Stimulated activated CD4-positive, alpha-beta T cell treated with anti-CD3 and anti-CD28 coated beads, Interleukin-4, amount 100 ng/mL, for 24 hours (primary cell): ENCODE data around the gene STON2.

Source experiments
- DNase-seq: peaks from one replicate; pipeline ENCODE4 v3.0.0-alpha.2; 2020

The STON2 gene

DNA sequence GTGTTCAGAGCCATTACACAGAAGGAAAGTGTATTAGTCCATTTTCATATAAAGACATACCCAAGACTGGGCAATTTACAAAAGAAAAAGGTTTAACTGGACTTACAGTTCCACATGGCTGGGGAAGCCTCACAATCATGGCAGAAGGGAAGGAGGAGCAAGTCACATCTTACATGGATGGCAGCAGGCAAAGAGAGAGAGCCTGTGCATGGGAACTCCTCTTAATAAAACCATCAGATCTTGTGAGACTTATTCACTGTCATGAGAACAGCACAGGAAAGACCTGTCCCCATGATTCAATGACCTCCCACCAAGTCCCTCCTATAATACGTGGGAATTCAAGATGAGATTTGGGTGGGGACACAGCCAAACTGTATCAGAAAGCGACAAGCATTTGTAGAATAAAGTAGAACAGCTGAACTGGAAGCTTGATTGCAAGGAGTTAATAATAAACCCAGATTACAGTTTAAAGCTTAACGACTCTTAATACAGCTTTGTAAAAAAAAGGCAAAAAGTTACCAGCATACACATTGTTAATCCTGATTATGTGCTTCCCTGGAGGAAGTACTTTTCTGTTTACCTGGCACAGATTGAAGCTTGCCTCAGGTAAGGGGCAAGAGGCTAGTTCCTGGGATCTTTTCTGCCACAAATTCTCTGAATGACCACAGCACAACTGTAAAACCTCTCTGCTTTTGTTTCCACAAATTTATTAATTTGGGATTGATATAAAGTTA, 18.1 kb upstream of the STON2 start:
- no peak for DNase-seq

DNA sequence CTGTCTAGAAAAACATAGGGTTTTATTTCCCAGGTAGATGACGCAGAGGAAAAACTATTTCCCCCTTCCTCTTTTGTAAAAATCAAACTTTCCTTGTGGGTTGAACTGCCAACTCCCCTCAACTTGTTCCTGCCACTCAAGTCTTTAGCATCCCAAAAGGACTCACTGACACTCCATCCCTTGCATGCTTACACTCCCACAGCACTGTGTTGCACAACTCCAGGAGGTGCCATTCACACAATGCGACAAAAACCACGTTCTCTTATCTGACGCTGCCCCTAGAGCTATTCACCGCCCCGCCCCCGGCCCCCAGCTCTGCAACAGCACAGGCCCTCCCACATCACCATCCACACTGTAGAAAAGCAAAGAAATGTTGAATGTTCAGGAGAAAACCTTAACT, 16.9 kb upstream of the STON2 start:
- no peak for DNase-seq

DNA sequence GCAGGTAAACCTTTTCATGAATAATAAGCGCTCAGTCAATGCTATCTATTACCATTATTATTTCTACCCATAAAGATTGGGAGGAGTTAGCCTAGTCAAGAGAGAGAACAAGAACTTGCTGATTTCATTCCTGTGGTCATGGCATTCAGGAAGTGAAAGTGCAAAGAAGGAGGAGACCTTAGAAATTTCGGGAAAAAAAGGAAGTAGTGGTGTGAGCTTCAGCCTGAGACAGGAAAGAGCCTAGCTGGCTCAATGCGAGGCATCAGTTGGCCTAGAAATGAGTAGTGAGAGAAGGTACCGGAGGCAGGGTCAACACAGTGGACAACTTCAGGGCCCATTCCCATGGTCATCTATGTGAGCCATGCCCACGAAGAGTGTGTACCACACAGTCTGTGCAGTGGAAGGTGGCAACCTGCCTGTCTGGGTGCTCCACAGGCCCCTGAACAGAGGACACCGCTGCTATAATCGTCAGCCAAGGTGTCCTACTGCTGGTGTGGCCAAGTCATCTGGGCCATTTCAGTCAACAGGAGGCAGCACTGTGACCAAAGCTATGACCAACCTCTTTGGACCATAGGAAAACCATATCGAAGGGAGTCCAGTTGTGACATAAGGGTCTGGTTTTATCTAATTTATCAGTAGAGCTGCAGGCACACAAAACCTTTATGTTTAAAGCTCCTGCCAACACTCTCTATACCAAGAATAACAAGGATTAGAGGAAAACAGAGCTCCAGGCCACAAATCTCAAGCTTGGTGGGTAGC, 16.2 kb upstream of the STON2 start:
- DNase-seq = no peak

DNA sequence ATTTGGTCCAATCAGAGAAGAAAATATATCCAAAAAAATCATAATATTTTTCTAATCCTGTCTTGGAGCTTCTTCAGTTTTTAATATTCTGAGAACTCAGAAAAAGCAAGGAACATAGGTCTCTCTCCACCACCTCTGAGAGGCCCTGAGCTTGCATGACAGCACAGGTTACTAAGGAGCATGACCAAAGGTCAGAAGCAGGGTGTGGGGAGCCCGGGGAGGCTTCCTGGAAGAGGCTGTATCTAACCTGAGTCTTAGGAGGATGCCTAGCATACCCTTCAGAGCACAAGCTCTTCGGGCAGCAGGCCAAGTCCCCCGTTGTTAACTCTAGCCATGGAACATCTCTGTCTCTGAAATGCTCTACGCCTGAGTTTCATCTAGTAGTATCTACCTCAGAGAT, 15.7 kb upstream of the STON2 start:
- no peak for DNase-seq

DNA sequence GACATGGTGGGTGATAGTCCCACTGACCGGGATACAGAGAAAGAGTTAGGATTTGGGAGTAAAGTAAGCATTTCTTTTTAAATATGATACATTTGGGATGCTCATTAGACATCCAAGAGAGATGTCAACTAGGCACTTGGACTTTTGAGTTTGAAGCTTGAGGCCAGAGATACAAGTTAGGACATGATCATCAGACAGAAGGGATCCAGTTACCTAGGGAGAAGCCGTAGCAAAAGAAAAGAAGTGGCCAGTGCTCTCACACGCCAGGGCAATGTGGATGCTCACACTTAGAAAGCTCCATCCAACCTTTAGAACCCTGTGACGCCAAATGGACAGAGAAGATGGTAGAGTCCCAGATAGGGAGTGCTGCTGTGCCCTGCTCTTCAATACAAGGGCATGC, 14.0 kb upstream of the STON2 start:
- no peak for DNase-seq

DNA sequence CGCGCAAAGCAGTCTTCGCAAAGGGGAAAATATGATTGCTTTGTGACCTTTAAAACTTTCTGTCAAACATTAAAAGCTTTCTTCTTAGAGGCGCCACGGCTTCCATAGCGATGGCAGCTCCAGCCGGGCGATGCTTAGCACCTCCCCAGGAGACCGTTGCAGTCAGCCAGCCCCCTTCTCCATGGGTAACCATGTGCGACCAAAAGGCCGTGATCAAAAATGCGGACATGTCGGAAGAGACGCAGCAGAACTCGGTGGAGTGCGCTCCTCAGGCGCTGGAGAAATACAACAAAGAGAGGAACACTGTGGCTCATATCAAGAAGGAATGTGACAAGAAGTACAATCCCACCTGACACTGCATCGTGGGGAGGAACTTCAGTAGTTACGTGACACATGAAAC, 12.7 kb upstream of the STON2 start:
- no peak for DNase-seq

DNA sequence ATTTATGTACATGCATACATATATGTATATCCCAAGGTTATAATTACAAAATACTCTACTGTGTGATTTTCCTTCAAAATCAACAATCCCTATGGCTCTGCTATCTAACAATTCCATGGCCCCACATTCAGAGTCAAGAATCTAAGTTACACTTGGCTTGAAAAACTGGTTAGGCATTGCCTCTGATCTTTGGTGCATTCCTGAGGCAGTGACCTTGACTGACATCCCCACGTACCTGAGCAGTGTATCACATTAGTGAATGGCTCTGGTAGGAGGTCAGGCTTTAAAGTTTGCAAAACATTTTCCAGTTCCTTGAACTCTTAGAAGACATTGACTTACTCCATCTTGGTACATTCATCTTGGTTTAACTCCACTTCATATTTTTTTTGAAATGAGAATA, 8.5 kb upstream of the STON2 start:
- DNase-seq = no peak

DNA sequence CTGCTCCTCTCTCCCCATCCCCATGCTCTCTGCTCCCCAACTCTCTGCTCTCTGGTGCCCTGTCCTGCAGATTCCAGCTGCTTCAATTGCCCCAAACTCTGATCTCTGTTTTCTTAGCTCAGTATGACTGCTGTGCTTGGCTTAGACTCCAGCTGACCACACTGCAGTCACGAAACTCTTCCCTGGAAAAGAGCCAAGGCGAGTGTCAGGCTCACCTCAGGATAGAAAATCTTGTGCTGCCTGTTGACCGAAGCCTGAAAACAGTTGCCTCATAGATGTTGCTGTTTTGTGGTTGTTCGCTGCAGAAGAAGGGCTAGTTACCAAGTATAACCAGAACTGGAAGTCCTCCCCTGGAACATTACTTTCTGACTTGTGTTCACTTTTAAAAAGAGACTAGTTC, 6.7 kb upstream of the STON2 start:
- no peak for DNase-seq

DNA sequence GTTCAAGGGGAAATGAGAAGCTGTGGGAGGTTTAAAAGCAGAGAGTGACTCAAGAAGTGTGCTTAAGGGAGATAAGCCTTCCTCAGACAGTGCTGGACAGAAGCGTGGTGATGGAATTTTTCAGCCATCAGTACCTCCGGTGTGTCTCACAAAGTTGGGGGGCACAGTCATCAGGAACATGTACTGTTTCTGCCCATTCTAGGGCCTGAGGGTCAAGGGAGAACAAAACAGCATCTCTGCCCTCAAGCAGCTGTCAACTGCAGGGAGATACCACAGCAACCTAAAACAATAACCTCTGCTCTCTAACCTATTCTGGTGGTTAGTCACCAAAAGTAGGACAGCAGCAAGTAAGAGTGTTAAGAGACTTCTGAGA, 2.0 kb upstream of the STON2 start:
- no peak for DNase-seq

DNA sequence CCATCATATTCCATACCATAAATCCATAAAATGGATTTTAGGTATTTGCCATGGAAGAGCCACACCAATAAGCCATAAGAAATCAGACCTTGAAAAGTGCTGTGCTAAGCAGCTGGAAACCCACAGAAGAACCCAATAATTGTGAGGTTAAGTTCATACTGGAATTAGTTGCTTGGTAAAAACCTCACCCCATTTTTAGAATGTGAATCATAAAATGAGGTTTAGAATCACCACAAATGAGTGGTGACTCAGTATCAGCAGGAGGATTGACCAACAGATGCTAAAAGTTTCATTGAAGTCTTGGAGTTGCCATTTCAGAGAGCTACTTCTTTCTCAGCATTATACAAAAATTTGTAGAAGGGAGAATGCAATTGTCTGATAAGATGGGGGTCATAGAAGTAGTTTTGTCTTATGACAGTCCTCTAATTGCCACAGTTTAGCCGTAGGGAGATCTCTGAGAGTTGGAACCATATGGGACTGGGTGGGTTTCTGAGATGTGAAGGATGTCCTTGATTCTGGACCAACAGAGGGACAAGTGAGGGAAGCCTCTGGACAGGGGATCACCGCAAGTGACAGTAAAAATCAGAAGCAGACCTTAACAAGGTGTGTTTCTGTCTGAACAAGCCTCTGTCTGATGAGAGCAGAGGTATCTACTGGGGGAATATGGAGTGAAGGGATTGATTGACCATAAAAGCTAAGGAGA, 1.4 kb upstream of the STON2 start:
- DNase-seq = no peak

DNA sequence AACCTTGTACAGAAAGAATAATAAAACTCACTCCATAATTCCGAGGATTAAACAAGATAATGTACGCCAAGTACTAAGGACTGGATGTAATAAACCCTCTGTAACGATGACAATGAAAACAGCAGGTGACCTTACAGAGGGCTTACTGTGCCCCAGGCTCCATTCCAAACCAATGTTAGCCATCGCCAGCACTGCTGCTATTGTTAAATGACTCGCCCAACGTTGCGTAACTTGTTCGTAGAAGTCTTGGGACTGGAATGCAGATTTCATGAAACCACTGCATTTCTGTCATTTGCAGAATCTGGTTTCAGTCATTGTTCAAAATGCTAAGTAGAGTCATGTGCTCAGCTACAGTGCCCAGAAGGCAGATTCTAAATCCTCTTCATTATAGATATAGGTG, 728 bp upstream of the STON2 start:
- DNase-seq = no peak

DNA sequence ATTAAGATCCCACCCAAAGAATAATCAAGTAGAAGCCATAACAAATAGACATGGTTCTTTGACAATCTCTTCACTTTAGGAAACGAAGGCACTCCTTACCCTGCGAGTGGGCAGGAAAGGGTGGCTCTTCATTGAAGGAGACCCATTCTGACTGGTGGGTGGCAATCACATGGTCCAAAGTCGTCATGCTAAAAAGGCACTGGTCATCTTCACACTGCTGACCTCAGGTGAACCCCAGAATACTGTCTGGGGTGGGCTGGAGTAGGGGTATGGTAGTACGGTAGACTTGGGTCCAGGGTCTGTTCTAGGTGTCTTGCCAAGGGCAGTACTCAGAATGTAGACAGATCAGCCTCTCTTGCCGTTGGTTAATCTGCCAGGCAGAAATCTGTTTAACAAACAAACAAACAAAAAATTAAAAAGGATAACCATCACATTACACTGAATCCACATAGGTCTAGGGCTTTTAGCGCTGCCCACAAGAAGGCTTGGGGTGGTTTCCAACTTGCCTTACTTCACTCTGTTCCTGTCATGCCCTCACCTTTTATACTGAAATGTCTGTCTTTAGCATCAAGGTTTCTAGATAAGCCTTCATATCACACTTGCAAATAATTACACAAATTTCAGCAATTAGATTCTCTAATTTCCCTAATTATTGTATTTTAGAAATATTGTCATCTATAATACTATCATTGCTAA, 1.8 kb downstream of the STON2 start:
- no peak for DNase-seq

DNA sequence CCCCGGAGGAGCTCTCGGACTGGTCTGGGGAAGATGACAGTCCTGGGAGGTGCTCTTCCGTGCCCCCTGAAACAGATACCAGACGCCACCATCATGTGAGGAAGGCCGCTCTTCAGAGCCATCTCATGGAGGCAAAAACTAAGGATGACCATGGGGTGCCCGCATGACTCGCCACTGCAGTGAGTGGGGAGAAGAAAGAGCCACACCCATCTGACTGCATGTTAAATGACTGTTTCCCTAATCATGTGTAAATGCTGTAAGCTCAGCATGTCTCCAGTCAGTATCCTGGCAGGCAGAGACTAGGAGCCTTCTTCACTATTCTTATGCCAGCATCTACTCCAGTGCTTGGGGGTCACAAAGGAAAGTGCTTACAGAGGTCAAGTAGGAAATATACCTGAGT, 4.0 kb downstream of the STON2 start:
- DNase-seq = no peak

DNA sequence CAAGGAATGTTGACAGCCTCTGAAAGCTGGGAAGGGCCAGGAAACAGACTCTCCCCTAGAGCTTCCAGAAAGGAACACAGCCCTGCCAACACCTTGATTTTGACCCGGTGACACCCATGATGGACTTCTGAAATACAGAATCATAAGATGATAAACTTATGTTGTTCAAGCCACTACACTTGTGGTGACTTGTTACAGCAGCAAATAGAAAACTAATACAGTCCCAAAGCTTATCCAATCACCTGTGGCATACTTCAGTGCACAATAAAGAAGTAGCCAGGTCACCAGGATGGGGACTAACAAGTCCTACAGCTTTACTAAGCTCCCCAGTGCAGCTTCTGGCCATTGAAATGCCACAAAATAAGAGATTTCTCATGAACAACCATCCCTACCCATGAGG, 5.4 kb downstream of the STON2 start:
- DNase-seq = no peak

DNA sequence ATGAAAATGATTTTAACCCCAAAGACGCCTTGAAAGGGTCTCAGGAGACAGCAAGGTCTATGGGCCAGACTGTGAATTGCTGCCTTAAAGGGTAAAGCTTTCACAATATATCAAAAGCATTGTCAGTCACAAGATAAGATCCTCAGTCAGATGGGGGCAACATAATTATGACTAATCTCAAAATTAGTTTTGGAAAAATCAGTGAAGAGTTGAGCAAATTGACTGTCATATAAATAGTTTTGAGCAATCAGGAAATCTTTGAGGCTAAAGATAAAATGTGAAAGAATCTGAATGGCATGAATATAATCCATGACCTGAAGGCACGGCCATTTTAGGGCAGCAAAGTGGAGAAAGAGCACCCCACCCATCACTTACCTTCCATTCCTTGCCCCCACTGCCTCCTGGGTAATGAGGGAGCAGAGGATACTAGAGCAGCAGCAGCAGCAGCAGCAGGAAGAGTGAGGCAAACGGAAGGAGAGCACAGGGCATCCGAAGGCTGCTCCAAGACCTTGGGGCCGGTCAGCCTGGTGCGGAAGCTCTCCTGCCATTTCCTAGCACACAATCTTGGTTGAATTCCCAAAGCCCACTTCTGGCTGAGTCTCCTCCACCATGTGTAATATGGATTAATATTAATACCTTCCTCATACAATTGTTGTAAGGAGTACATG, 7.0 kb downstream of the STON2 start:
- DNase-seq = no peak

DNA sequence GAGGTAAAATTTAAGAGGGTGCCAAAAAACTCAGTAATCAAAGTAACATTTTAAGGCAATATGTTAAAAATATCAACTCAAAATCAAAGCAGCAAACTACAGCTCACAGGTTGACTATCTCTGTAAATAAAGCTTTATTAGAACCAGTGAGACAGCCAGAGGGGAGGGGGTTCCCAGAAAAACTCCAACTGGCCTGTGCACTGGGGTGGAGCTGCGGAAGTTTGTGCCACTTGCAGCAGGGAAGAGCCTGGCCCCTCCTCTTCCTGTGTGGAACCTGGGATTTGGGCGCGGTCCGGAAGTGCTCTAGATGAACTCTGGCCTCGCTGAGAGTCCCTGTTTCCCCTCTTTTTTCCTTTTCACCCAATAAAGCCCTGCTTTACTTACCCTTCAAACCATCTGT, 8.1 kb downstream of the STON2 start:
- DNase-seq = no peak

DNA sequence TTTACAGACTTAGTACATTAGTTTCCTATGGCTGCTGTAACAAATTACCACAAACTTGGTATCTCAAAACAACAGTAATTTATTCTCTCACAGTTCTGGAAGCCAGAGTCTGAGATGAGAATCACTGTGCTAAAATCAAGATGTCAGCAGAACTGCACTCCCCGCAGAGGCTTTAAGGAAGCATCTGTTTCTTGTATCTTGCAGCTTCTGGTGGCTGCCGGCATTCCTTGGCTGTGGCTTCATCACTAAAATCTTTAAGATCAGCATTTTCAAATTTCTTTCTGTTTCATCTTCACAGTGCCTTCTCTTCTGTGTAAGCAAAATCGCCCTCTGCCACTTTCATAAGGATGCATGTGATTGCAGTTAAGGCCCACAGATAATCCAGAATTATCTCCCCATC, 9.4 kb downstream of the STON2 start:
- no peak for DNase-seq

DNA sequence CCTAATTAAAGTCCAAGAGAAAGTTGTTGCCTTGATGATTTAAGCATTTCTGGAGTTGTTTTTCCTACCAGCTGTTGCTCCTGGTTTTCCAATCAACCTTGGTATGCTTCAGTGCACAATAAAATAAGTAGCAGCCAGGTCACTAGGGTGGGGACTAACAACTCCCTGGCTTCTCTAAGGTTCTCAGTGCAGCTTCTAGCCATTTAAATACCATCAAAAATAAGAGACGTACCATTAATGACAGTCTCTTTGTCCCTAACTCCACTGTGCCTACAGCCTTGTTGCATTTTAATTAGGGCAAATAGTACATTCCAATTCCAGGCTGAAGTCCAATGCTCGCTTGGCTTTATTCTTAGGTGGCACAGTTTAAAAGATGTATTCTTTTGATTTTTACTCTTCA, 11.8 kb downstream of the STON2 start:
- DNase-seq = no peak

DNA sequence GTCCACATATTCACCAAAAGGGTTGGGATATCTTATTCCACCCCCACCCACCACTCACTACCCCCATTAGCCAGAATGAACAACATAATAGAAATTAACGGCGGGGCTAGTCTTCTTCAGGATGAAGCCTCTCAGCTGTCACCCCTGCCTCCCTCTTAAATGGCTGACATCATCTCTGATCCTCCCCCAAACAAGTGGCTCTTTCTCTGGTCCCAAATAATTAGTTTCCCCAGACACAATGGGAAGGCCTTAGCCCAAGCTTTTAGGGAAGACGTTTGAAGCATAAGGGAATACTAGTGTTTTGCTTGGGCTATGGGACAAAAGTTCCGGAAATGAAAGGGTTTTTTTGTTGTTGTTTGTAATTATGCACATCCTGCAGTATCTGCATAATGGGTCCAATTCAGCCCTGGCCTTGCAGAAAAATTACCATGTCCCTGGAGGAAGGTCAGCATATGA, 13.8 kb downstream of the STON2 start:
- no peak for DNase-seq

DNA sequence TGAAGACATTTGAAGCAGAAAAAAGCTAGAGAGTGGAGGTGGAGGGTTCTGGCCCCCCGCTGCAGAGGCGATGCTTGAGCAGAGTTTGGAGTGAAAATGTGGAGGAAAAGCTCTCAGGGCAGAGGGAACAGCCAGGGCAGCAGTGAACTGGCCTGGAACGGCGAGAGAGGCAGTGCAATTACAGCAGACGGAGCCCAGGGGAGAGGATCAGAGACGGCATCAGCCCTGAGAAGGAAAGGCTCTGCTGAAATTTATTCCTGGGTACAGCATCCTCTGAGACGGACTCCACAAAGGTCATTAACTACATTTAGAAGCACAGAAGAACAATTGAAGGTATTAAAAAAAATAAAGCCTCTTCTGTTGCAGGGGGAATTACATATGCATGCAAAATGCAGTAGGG, 14.2 kb downstream of the STON2 start:
- no peak for DNase-seq

DNA sequence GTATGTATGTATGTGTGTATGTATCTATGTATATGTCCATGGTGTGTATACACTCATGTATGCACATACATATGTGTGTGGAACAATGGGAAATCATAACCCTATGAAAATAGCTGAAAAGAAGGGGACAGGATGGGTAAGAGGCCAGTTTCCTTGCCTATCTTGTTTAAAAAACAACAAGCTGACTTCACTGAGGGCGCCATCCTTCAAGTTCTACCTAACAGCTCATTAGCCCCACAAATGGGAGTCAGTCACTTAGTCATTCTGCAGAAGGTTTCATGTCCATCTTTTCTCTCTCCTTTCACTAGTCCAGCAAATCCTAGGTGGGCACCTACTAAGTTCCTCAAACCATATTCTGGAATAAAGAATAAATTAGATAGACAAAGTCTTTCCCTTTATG, 14.7 kb downstream of the STON2 start:
- no peak for DNase-seq

DNA sequence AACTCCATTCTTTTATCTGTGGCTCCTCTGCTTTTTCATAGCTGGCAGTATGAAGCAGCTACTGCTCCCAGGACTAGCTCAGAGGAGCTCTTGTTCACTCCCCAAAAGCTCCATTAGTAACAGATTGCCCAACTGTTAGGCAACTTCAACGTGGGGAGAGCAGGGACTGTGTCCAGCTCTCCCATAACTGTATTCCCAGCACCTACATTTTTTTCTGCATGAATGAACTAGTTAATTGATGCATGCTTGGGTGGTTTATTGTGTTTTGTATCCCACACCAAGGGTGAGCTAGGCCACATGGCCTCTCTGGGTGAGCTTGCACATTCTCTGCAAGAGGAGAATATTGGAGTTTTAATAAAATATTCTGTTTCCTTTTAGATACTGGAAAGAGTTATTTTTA, 15.2 kb downstream of the STON2 start:
- DNase-seq = no peak
